Measurements from ENCODE around the gene GRAMD2B.

DNA sequence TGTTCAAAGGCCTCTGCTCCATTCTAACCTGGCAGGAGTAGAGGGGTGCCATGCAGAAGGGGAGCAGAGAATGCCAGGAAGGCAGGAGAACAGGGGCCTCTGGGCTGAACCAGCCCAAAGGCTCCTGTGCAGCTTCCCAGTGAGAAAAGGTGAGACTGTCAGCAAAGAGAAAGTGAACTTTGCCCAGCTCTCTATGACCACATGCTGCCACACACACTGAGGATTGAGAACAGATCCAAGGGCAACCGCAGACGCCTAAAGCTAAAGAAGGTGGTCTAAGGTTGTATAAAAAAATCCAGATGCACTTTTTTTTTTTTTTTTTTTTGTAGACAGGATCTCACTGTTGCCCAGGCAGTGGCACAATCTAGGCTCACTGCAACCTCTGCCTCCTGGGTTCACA lies 120.5 kb downstream of the GRAMD2B start:
- TF ChIP-seq EZH2phosphoT487 (IDR thresholded peaks at IDR 0.05; ENCODE audit: insufficient read depth, low read depth) (no peak), EZH2 (IDR thresholded peaks at IDR 0.05; ENCODE audit: insufficient read depth, poor library complexity, severe bottlenecking) (no peak)

Measured in GM23248 (cell line).